Dedifferentiated amniotic fluid mesenchymal stem cell (primary cell): ENCODE data around the gene BDP1.
"Not testable (repeated sequence)": the region's sequence is repeated elsewhere in the genome, so short reads cannot be mapped to it uniquely, and the experiment has no call there.

Experiments used
- DNase-seq: peaks from one replicate; pipeline ENCODE4 v3.0.0-alpha.2; 2016; ENCODE audit errors: extremely low spot score

BDP1 gene

GRCh38 chr5:71571811-71572210 is 116.4 kb downstream of the BDP1 start:
- DNase-seq = not testable (repeated sequence)

GRCh38 chr5:71573591-71573990 is 118.1 kb downstream of the BDP1 start:
- no peak for DNase-seq

GRCh38 chr5:71575588-71575987 is 120.1 kb downstream of the BDP1 start:
- DNase-seq = not testable (repeated sequence)

GRCh38 chr5:71576241-71576640 is 120.8 kb downstream of the BDP1 start:
- no peak for DNase-seq

GRCh38 chr5:71577839-71578238 is 122.4 kb downstream of the BDP1 start:
- not testable (repeated sequence) for DNase-seq

GRCh38 chr5:71582945-71583584 is 127.6 kb downstream of the BDP1 start:
- DNase-seq = no peak

GRCh38 chr5:71586052-71586940 is 130.8 kb downstream of the BDP1 start:
- DNase-seq = no peak

GRCh38 chr5:71586941-71587765 is 131.7 kb downstream of the BDP1 start, which contains the start of gene MCCC2:
MCCC2 (plus strand) TSS chr5:71587340; CDS start chr5:71587426, 86 bp downstream.
- peak; percentile 96 for DNase-seq

GRCh38 chr5:71587766-71588532 is 132.5 kb downstream of the BDP1 start:
- no peak for DNase-seq

GRCh38 chr5:71588533-71588885 is 133.1 kb downstream of the BDP1 start:
- DNase-seq = no peak

GRCh38 chr5:71589903-71590302 is 134.5 kb downstream of the BDP1 start:
- DNase-seq = no peak

- DNase-seq = no peak
Measured at GRCh38 chr5:71591100-71591499, 135.6 kb downstream of the BDP1 start.

GRCh38 chr5:71596169-71596568 is 140.7 kb downstream of the BDP1 start:
- no peak for DNase-seq

GRCh38 chr5:71597001-71597400 is 141.6 kb downstream of the BDP1 start:
- no peak for DNase-seq

- no peak for DNase-seq
Measured at GRCh38 chr5:71600783-71601182, 145.3 kb downstream of the BDP1 start.

- peak; percentile 87 for DNase-seq
Measured at GRCh38 chr5:71601222-71602026, 146.0 kb downstream of the BDP1 start.

- not testable (repeated sequence) for DNase-seq
Measured at GRCh38 chr5:71609916-71610315, 154.5 kb downstream of the BDP1 start.

- no peak for DNase-seq
Measured at GRCh38 chr5:71615809-71616208, 160.4 kb downstream of the BDP1 start.
